Breast epithelium (tissue), 4 donors: ENCODE data around the gene ADAMTSL3. TPM values are rescaled to one million over a fixed set of nuclear protein-coding genes. Genes with fewer than 3 reads are reported as not detected.

Experiments used
- DNase-seq, 2 donors: peaks; one replicate each; pipeline ENCODE4 v3.0.0-alpha.2; 2019; ENCODE audit warnings: low spot score in 2 of 2
- H3K27ac ChIP-seq, 2 donors: fragments of 200-600 bp; sonication (generic) in 1 of 2; one replicate each; pipeline ENCODE4 v1.5.1; 2016 to 2019; ENCODE audit warnings: mild to moderate bottlenecking in 1 of 2
- H3K27me3 ChIP-seq, 2 donors: fragments of 200-600 bp; sonication (generic) in 1 of 2; one replicate each; pipeline versions ENCODE4 v1.5.1 to v1.6.0; 2017 to 2019; ENCODE audit warnings: control low read depth in 1 of 2, mild to moderate bottlenecking in 1 of 2
- H3K36me3 ChIP-seq: fragments of 200-600 bp; one replicate; pipeline ENCODE4 v1.5.1; 2019
- H3K4me1 ChIP-seq, 2 donors: fragments of 200-600 bp; sonication (generic); one replicate each; pipeline ENCODE4 v1.5.1; 2016 to 2019; ENCODE audit warnings: control low read depth in 1 of 2
- H3K4me3 ChIP-seq, 3 donors: fragments of 200-600 bp; sonication (generic); 1 replicate in 2 of 3; 2 replicates in 1 of 3; pipeline ENCODE4 v1.5.1; 2016 to 2019; ENCODE audit warnings: mild to moderate bottlenecking in 3 of 3, moderate library complexity in 2 of 3
- H3K9me3 ChIP-seq, 2 donors: fragments of 200-600 bp; sonication (generic) in 1 of 2; one replicate each; pipeline ENCODE4 v1.5.1; 2016 to 2019; ENCODE audit warnings: control low read depth in 1 of 2
- POLR2A ChIP-seq: fragments of 450-650 bp; IDR thresholded peaks from one replicate; pipeline ENCODE4 v1.6.1; 2016; ENCODE audit warnings: antibody characterized with exemption, mild to moderate bottlenecking, moderate library complexity
- POLR2AphosphoS5 ChIP-seq, 3 donors: sonication (generic); formaldehyde crosslinking; IDR thresholded peaks; one replicate each; pipeline ENCODE4 v1.6.1; 2017; ENCODE audit warnings: antibody characterized with exemption in 3 of 3
- intact Hi-C: fragments of 100-400 bp; cut with DNase I; formaldehyde crosslinking; loops from one replicate; pipeline ENCODE4 v1.15.1; 2023; ENCODE audit warnings: low total_unique reads
- total RNA-seq, 3 donors: library from RNA; depleted of rRNA; stranded (reverse); fragments of >200 nt; gene quantifications; one replicate each; pipeline ENCODE4 v1.1.0, GENCODE V29; 2016
- TF ChIP-seq, protein P1 (sequence below), 3 donors: fragments of 450-650 bp; IDR thresholded peaks; one replicate each; pipeline ENCODE4 v1.5.1; 2016 to 2017; ENCODE audit warnings: antibody characterized with exemption in 3 of 3, mild to moderate bottlenecking in 3 of 3, moderate library complexity in 3 of 3

Gene ADAMTSL3
- total RNA-seq, 3 donors from 2014 or later: 1.8 to 3.9 (median 2.7) TPM

DNA sequence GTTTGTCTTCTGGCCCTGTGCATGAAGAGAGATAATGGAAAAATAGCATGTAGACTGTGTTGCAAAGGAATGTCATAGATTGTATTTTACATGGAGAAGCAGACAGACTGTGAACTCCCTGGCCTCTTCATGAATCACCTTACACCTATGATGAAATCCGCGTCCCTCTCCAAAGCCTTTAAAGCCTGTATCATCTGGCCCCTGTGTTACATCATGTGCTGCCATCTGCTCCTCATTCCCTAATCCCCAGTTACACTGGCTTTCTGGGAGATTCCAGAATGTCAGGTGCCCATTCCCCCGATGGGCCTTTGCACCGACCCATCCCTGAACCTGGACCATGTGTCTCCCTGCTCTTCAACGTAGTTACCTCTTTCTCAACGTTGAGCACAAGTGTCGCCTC lies 190.8 kb downstream of the ADAMTSL3 start:
- Histone ChIP-seq H3K27me3 (no peaks in the 10 kb centered on the region), H3K36me3 (no peaks in the 10 kb centered on the region), H3K4me3 (no peak overlapping the region), H3K27ac (peak overlapping the region; percentile 26 to 65), H3K9me3 (no peaks in the 10 kb centered on the region), H3K4me1 (no peaks in the 10 kb centered on the region)
- DNase-seq: no peak
- intact Hi-C loops: no loop called here
- peak in 1 of 3 donors; percentile 72 for TF ChIP-seq POLR2AphosphoS5 (IDR thresholded peaks at IDR 0.05)
- TF ChIP-seq, protein P1, sequence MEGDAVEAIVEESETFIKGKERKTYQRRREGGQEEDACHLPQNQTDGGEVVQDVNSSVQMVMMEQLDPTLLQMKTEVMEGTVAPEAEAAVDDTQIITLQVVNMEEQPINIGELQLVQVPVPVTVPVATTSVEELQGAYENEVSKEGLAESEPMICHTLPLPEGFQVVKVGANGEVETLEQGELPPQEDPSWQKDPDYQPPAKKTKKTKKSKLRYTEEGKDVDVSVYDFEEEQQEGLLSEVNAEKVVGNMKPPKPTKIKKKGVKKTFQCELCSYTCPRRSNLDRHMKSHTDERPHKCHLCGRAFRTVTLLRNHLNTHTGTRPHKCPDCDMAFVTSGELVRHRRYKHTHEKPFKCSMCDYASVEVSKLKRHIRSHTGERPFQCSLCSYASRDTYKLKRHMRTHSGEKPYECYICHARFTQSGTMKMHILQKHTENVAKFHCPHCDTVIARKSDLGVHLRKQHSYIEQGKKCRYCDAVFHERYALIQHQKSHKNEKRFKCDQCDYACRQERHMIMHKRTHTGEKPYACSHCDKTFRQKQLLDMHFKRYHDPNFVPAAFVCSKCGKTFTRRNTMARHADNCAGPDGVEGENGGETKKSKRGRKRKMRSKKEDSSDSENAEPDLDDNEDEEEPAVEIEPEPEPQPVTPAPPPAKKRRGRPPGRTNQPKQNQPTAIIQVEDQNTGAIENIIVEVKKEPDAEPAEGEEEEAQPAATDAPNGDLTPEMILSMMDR (IDR thresholded peaks at IDR 0.05): no peak
- no peak for TF ChIP-seq POLR2A

DNA sequence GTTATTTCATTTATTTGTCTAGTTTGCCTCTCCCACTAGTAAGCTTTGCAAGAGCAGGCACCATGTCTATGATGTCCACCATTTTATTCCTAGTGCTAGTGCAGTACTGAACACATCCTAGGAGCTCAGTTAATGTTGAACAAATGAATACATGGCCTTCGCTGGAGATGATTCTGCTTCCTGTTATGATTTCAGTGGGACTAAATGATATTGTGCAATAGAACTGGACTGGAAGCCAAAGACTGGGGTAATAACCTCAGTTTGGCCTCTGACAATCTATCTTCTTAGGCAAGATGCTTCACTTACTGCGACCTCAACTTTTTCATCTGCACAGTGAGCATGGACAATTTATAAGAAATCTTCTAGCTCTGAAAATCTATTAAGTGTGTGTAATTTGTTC lies 191.3 kb downstream of the ADAMTSL3 start:
- intact Hi-C loops: no loop called here
- Histone ChIP-seq H3K4me3 (no peak overlapping the region), H3K27me3 (no peaks in the 10 kb centered on the region), H3K36me3 (no peaks in the 10 kb centered on the region), H3K4me1 (no peaks in the 10 kb centered on the region), H3K9me3 (no peaks in the 10 kb centered on the region), H3K27ac (peak overlapping the region; percentile 26 to 65)
- no peak for DNase-seq
- TF ChIP-seq POLR2A: no peak
- TF ChIP-seq POLR2AphosphoS5 (IDR thresholded peaks at IDR 0.05): peak in 2 of 3 donors; percentile 33 to 83

DNA sequence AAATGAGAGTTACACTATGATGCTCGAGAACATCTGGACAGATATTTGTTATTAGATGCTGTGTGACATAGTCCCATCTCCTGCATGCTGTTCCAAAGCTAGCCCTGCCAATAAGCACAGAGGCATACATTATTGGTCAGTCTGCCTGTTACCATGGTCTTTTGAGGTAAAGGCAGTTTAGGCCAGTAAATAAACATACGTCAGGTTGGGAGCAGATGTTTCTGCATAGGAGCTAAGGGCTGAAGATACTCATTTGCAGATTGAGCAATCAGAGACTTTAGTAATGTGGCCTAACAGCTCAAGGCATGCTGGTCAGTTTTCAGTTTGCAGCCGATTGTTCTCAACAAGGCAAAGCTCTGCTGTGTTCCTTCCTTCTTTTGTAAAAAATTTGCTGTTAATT lies 192.9 kb downstream of the ADAMTSL3 start:
- no peaks in the 10 kb centered on the region for H3K27me3 ChIP-seq
- H3K27ac ChIP-seq: peak overlapping the region in 1 of 2 donors; percentile 70
- H3K9me3 ChIP-seq: no peaks in the 10 kb centered on the region
- DNase-seq: no peak
- no peaks in the 10 kb centered on the region for H3K4me1 ChIP-seq
- H3K4me3 ChIP-seq: no peak overlapping the region
- intact Hi-C loops: no loop called here
- no peaks in the 10 kb centered on the region for H3K36me3 ChIP-seq
- no peak for TF ChIP-seq POLR2A
- TF ChIP-seq, protein P1 (IDR thresholded peaks at IDR 0.05): no peak
- TF ChIP-seq POLR2AphosphoS5 (IDR thresholded peaks at IDR 0.05): no peak

DNA sequence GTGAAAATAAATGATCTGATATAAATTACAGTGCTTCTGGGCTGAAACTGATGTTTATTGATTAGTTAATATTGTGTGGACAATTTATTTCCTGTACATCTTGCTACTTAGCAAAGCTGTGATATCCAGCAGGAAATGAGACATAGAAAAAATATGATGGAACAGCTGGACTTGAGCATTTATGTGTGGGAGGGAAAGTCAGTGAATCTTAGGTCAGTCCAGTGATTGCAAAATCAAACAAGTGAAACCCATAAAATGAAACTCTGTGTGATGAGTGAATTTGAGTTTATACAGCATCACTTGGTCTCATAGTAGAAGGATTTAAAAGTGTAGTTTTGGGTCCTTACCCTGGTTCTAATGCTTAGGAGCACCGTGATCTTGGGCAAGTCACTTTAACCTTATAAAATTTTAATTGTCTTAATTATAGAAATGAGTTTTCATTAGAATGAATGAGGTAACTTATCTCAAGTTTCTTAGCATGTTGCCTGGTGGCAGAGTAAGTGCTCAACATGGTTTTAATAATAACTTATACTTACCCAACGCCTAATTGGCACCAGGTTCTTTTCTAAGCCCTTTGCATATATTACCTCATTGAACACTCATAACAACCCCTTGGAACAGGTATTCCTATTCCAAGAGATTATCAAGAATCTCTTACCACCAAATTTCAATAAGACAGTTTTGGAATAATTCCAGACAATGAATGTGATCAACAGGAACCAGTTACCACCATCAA lies 194.6 kb downstream of the ADAMTSL3 start:
- Histone ChIP-seq H3K9me3 (no peaks in the 10 kb centered on the region), H3K36me3 (no peaks in the 10 kb centered on the region), H3K4me3 (no peak overlapping the region), H3K27me3 (no peaks in the 10 kb centered on the region), H3K4me1 (no peaks in the 10 kb centered on the region), H3K27ac (peak overlapping the region in 1 of 2 donors; percentile 20)
- intact Hi-C loops: no loop called here
- TF ChIP-seq POLR2AphosphoS5 (IDR thresholded peaks at IDR 0.05): no peak
- TF ChIP-seq POLR2A: no peak
- DNase-seq: no peak

DNA sequence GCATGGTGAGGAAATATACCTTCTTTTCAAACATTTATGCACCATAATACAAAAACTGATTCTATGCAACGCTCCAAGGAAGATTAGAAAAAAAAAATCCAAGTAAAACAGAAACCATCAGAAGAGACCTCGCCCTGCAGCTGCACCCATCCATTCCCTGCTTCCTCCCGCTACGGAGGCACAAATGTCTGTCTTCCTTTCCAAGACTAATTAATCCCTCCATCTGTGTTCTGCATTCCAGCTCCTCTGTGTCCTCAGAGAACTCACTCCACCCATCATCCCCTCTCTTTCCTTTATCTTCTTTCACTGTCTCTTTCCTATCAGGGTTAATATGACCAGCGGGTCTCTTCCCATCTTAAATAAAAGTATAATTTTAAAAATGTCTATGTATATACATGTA lies 196.1 kb downstream of the ADAMTSL3 start:
- intact Hi-C loops: no loop called here
- no peak overlapping the region for H3K4me3 ChIP-seq
- no peaks in the 10 kb centered on the region for H3K9me3 ChIP-seq
- H3K36me3 ChIP-seq: no peaks in the 10 kb centered on the region
- H3K27me3 ChIP-seq: no peaks in the 10 kb centered on the region
- no peaks in the 10 kb centered on the region for H3K4me1 ChIP-seq
- TF ChIP-seq, protein P1 (IDR thresholded peaks at IDR 0.05): no peak
- TF ChIP-seq POLR2AphosphoS5 (IDR thresholded peaks at IDR 0.05) (no peak), POLR2A (no peak)
- no peak overlapping the region for H3K27ac ChIP-seq
- no peak for DNase-seq

DNA sequence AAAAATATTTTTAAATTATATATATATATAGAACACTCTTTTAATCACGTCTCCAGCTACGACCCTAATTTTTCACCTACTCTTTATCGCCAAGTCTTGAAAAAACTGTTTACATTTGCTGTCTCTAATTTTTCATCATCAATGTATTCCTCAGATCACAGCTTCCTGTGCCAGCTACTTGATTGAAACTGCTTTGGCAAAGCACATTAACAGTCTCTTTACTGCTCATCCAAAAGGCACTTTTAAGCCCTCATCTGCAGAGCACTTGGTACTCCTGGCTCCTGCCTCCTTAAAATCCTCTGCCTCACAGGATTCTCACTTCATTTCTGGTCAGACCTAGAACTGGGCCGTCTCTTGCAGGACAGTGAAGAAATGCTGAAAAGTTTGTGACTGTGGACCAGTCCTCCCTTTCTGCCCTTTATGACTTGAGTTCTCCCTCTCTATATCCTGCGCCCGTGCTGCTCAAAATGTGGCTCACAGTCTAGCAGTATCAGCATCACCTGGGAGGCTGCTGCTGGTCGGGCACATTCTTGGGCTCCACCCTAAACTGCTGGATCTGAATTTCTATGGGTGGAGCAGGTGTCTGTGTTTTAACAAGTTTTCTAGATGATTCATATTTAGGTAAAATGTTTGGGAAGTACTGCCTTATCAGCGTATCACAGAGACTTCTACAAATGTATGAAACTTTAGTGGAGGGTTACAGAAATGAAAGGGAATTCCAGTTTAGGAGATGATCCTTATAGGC lies 196.8 kb downstream of the ADAMTSL3 start:
- H3K4me3 ChIP-seq: no peak overlapping the region
- H3K27me3 ChIP-seq: no peaks in the 10 kb centered on the region
- no peak for DNase-seq
- no peaks in the 10 kb centered on the region for H3K9me3 ChIP-seq
- H3K36me3 ChIP-seq: no peaks in the 10 kb centered on the region
- intact Hi-C loops: no loop called here
- no peaks in the 10 kb centered on the region for H3K4me1 ChIP-seq
- H3K27ac ChIP-seq: peak overlapping the region in 1 of 2 donors; percentile 6
- no peak for TF ChIP-seq POLR2AphosphoS5 (IDR thresholded peaks at IDR 0.05)
- no peak for TF ChIP-seq POLR2A
- TF ChIP-seq, protein P1 (IDR thresholded peaks at IDR 0.05): no peak
